Stomach (tissue), 4 donors: ENCODE results near the gene NCKAP5.

Experiments used
- CTCF ChIP-seq, 7 experiments: fragments of 450-650 bp in 4 of 7; fragments of 200-600 bp in 3 of 7; sonication (generic) in 3 of 7; IDR thresholded peaks; one replicate each; pipeline ENCODE4 v1.5.1; 2016 to 2019; ENCODE audit warnings: antibody characterized with exemption in 7 of 7, control low read depth in 2 of 7, mild to moderate bottlenecking in 1 of 7
- POLR2A ChIP-seq, 4 donors: fragments of 450-650 bp; IDR thresholded peaks; one replicate each; pipeline ENCODE4 v1.6.1; 2016; ENCODE audit warnings: antibody characterized with exemption in 4 of 4, control low read depth in 2 of 4, mild to moderate bottlenecking in 1 of 4, moderate library complexity in 1 of 4

GRCh38 chr2:133223226-133223625 is 345.0 kb downstream of the NCKAP5 start:
- TF ChIP-seq CTCF (IDR thresholded peaks at IDR 0.05): no peak
- TF ChIP-seq POLR2A (IDR thresholded peaks at IDR 0.05): no peak
